SKM-1 (cell line): ENCODE results near the gene STX8.

ENCODE experiments used
- DNase-seq: peaks from one replicate; lab custom pipeline; 2025; ENCODE audit not compliant: unreplicated experiment; lab: John Stamatoyannopoulos, UW

STX8 gene

DNA sequence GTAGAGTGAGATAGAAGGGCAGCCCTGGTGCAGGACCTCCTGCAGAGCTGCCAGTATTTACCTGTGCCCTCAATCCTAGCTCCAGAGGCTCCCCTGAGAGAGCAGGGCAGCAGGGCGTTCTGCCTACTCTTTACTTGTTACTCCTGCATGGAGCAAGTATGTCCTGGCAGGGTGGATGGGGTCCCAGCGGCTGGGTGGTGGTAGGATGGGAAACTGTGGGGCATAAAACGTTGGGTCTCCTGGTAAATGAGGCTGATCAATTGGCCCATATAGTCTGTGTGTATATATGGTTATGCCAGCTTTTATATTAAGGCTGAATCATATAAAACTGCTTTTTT is 362.3 kb downstream of the STX8 start:
- DNase-seq, result no peak

DNA sequence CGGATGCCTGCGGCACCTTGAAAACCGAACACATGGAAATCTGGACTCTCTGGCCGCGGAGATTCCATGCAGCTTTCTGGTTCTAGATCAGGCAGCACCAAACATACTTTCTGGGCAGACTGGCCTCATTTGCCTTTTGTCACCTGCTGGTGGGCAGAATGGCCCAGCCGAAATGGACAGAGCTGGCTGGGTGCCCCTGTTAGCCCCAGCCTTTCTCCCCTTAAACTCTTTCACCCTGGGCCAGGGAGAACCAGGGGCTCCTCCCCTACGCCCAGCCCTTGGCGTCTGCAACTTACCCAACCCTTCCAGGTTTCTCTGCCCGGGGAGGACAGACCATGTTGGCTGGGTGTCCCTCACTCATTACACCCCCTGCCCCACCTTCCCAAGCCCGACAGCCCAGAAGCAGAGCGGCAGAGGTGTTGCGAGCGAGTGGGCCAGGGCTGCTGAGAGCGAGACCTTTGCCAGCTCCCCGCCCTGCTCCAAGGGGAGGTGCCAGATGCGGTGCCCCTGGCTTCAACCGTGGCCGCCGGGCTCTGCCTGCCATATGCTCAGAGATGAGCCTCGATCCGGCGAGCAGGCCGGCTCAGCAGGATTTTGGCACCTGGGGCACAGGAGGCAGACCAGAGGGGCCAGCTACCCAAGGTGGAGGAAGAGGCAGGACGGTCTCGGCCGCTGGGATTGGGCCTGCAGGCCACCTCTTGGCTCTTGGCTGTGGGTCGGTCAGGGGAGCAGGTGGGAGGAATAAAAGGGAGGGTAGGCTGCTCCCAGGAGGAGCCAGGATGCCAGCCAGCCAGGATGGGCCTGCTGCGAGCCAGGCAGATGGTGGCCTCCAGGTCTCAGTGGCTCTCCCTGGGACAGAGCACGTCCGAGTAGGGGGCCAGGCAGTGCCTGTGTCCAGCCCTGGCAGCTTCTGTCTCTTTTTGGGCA is 363.0 kb downstream of the STX8 start:
- DNase-seq, result no peak

DNA sequence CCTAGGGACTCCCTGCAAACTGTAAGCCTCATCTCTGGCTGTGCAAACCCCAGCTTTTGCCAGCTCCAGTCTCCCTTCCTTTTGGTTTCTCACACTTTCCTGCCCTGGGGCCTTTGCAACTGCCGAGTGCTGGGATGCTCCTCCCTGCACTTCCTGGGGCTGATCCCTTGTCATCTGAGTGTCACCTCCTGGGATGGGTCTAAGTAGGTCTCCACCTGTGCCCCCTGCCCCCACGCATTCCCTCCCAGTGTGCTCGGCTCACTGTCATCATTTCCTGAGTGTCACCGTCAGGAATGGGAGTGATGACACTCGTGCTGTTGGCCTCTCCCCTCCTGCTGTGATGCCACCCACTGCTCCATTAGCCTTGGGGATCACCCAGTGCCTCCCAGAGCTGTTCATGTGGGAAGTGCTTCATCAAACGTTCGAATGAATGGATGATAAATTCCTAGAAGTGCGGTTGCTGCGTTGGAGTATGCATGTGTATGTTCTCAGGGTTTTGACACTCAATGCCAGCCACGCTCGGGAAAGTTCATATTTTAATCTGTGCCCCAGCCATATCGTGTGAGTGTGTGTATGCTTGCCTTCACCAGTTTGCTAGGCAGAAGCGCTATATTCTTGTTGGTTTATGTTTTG is 364.4 kb downstream of the STX8 start:
- no peak for DNase-seq

DNA sequence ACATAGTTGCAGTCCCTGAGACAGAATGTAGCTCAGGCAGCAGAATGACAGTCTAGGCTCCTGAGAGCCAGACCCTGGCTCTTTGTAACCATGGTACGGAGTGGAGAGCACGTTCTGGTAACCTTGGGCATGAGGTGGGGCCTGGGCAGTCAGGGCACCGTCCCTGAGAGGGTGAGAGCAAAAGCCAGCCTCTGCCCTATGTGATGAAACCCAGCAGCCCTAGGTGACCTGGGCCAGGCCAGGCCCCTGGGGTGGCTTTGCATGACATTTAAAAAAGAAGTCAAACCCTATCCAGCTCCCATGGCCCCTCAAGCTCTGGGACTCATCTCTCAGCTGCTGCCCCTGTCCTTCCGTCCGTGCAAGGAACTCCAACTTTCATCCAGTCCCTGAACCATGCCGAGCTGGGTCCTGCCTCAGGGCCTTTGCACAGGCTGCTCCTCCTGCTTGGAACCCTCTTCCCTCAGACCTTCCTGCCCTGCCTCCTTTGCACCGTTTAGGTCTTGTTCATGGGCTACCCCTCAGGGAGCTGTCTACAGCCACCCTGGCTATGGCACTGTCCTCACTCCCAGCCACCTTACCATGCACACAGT is 365.7 kb downstream of the STX8 start:
- DNase-seq, result no peak

DNA sequence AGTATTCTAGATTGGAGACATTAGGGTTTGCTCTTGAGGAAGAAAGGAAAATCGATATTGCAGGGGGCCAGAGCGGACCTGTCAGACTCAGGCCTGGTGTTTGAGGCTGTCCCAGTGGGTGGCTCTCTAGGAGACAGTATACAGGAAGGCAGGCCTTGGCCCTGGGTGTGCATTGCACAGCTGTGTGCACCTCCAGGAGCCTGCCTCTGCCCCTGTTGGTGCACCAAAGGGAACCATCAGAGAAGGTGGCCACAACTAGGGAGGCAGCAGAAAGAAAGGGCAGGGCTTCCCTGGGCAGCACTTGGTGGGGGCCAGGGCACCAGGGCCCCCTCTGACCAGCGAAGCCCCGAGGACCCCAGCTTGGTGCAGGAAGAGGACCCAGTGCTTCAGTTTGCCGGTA is 366.3 kb downstream of the STX8 start:
- DNase-seq, result no peak

DNA sequence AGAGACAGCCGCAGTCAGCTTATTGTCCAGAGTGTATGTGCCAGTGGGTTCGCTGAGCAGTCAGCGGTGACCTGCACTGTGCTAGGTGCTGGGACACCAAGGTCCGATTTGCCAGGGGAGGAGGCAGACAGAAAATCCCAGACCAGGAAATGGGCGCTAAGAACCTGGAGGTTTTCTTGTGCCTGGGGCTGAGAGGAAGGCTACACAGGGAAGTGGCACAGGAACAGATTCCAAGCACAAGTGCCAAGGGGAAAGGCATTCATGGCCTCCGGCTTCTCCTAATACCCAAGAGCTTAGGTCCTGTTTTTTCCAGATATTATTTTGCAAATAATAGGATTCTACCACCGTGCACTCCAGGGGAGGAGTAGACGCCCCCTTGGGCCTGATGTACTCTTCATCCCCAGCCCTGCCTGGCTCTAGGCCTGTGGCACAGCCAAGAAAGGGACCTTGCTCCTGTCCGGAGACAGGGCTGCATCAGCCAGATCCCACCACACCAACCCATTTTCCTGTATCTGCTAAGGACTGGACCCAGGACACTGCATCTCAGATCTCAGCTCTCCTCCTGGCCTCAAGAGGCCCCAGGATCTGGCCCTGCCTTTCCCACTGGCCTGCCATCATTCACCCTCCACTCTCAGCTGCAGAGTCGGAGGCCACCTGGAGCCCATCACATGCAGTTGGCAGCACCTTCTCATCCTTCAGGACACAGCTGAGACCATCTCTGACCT is 367.1 kb downstream of the STX8 start:
- no peak for DNase-seq

DNA sequence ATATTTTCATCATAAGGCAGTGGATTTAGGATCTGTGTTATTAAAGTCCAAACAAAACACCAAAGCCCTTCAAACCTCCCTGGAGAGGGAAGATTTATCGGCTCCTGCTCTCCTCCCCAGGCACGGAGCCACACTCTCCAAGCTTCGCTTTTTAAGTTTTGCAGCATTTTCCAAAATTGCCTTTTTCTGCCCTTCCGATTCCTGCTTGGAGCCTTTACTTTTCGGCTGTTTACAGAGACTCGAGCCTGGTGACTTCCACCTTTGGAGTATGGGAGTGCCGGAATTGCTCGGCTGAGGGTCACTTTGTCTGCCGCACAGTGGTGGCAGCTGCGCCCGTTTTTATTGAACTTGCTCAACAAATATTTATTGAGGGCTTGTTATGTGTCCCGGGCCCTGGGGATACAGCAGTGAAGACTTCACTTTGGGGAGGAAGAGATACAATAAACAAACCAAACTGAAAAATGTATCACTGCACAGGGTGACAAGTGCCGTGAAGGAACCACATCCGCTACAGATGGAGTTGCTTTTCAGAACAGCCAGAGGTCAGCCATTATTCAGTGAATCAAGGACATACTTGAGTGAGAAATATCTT is 368.8 kb downstream of the STX8 start:
- no peak for DNase-seq

DNA sequence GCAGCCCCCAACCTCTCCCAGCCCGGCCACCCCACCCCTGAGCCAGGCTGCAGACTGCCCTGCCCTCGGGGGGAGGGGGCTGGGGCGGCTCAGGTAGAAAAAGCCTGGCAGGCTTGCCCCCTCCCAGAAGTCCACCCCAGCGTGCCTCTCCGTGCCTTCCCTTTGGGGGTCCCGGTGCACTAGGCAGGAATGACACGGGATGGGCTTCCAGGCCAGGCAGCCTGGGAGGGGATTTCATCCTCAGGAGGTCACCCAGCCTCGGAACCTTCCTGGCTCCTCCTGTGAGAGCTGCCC is 369.3 kb downstream of the STX8 start:
- no peak for DNase-seq

DNA sequence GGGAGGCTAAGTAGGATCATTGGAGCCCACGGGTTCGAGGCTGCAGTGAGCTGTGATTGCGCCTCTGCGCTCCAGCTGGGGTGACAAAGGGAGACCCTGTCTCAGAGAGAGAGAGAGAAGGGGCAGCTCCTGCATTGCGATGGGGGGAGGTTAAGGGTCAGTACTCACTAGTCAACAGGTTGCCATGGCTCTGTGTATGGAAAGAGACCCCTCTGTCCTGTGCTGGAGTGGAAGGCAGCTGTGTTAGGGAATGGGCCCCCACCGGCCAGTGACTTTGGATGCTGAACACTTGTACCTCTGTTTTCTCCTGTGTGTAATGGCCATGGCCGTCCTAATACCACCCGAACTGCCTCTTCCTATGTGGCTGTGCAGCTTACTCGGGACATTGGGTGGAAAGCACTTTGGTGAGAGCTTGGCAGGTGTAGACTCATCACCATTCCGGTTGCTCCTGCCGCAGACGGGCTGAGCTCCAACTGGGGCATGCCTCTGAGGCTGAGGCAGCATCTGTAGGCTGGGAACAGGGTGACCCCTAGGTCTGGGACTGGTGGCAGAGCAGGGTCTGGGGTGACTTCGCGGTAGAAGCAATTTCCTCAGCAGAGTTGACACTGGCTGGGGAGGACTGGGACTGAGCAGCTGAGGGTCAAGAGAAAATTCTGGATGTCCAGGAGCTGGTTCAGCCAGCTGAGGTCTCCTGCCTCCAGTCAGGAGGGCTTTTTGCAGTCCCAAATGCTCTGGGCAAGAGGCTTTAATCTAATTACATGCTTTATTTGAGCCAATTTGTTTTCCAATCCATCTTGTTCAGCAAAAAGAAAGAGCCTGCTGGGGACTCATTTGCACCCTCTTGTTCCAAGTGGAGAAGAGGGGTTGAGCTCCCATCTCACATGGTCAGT is 369.9 kb downstream of the STX8 start:
- DNase-seq, result no peak

DNA sequence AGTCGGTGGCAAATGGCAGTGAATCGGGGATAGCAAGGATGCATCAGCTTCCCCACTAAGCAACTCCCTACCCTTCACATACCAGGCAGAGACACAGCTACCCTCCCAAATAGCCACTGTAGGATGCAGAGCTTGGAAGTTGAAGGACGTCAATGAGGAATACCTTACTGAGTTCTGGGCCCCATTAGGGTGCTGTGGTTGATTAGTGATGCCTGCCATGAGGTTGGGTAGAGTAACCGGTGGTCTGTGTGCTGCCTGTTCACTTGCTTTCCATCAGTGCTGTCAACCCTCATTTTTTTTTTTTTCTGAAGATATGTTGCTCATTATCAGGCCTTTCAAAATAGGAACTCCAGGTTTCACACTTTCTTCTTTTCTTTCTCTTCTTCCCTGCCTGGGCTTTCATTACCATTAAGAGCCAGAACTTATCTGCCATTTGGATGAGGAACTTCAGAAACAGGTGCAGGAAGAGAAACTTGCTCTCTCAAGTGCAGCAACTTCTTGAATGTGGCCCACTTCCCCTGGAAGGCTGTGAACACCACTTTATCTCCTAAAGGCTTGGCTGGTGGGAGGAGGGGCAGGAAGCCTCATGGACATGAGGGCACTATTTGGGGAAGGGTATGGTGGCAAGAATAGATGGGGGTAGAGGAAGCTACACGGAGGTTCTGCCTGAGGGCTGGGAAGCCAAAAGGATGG is 370.8 kb downstream of the STX8 start:
- peak; percentile 0 for DNase-seq

DNA sequence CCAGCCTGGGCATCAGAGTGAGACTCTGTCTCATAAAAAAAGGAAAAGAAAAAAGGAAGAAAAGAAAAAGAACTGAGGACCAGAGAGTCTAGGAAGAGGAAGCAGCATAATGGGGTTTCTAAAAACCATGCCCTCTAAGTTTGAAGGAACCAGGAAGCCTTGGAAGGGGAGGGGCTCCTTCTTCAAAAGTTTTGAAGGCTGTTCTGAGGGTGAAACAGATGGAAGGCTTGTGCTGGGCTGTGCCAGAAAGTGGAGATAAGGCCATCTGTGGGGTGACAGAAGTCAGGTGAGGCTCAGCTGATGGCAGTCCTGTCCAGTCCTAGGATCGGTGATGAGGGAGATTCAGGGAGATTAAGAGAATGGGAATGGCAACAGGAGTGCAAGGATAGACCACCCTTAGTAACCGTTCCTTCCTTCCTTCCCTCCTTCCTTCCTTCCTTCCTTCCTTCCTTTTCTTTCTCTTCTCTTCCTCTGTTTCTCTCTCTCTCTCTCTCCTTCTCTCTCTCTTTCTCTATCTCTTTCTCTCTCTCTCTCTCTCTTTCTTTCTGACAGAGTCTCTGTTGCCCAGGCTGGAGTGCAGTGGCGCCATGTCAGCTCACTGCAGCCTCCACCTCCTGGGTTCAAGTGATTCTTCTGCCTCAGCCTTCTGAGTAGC is 371.7 kb downstream of the STX8 start:
- DNase-seq, result peak; percentile 0

DNA sequence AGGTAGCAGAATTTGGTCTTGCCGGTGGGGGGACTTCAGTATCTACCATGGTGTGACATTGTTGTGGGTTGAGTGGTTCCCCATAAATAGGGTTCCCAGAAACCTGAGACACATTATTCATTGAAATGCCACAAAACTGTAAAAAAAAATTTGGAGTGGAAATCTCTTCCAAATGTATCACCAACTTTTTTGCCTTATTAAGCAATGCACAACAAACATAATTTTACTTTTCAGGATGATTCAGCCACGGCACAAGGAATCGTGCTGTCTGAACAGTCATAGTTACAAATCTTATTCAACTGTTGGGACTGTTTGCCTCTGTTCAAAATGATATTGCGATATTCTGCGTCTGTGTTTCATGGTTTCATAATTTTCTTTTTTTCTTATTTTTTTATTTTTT is 373.1 kb downstream of the STX8 start:
- no peak for DNase-seq

DNA sequence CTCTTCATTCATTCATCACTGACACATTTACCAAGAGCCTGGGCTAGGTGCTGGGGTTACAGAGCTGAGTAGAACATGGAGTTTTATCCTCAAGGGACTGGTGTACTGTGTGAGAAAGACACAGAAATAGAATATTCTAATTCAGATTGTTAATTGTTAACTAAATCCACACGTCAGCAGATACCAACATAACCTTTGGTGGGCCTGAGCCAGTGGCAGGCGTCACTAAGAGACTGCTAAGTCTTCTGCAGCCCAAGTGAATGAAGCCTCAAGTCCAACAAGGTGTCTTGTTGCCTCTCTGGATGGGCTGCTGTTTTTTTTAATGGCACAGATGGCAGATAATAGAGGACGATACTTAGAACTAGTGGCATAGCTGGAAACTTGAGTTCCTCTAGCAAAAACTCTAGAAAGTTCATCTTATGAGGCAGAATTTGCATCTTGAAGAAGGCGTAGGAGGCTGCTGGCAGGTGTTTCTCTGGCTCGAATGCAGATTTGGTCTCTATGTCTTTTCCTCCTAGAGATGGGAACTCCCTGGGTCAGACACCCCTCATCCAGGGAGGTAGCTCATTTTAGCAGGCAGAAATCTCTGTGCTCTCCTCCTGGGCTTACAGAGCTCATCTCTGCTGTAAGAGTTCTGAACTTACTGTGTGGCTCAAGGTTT is 374.8 kb downstream of the STX8 start:
- no peak for DNase-seq
